Stomach (tissue), 9 donors: ENCODE measurements around the gene PECR. TPM values are rescaled to one million over a fixed set of nuclear protein-coding genes. Genes with fewer than 3 reads are reported as not detected.
"Not testable (repeated sequence)": the region's sequence is repeated elsewhere in the genome, so short reads cannot be mapped to it uniquely, and the experiment has no call there.

Source experiments
- DNase-seq, 2 donors: peaks; one replicate each; pipeline versions ENCODE4 v3.0.0 to v3.0.0-alpha.2; 2013 to 2019
- H3K27ac ChIP-seq, 5 donors: fragments of 200-600 bp in 4 of 5; sonication (generic) in 4 of 5; one replicate each; pipeline ENCODE4 v1.5.1; 2013 to 2019; ENCODE audit warnings: mild to moderate bottlenecking in 1 of 5, moderate library complexity in 1 of 5
- H3K27me3 ChIP-seq, 3 donors: fragments of 200-600 bp; sonication (generic); one replicate each; pipeline ENCODE4 v1.5.1; 2017 to 2019; ENCODE audit warnings: mixed run types in 1 of 3
- H3K36me3 ChIP-seq, 4 donors: fragments of 200-600 bp; sonication (generic); 1 replicate in 3 of 4; 2 replicates in 1 of 4; pipeline ENCODE4 v1.5.1; 2016 to 2019
- H3K4me1 ChIP-seq, 4 donors: fragments of 200-600 bp; sonication (generic); one replicate each; pipeline ENCODE4 v1.5.1; 2016 to 2019
- H3K4me3 ChIP-seq, 4 donors: fragments of 200-600 bp; sonication (generic) in 3 of 4; one replicate each; pipeline ENCODE4 v1.5.1; 2016 to 2019; ENCODE audit warnings: mild to moderate bottlenecking in 1 of 4
- H3K9me3 ChIP-seq, 4 donors: fragments of 200-600 bp; sonication (generic); one replicate each; pipeline ENCODE4 v1.5.1; 2016 to 2019
- CTCF ChIP-seq, 7 experiments: fragments of 450-650 bp in 4 of 7; fragments of 200-600 bp in 3 of 7; sonication (generic) in 3 of 7; IDR thresholded peaks; one replicate each; pipeline ENCODE4 v1.5.1; 2016 to 2019; ENCODE audit warnings: antibody characterized with exemption in 7 of 7, control low read depth in 2 of 7, mild to moderate bottlenecking in 1 of 7
- EP300 ChIP-seq: sonication (generic); formaldehyde crosslinking; IDR thresholded peaks from one replicate; pipeline ENCODE4 v1.6.1; 2017; ENCODE audit warnings: antibody characterized with exemption
- POLR2A ChIP-seq, 4 donors: fragments of 450-650 bp; IDR thresholded peaks; one replicate each; pipeline ENCODE4 v1.6.1; 2016; ENCODE audit warnings: antibody characterized with exemption in 4 of 4, control low read depth in 2 of 4, mild to moderate bottlenecking in 1 of 4, moderate library complexity in 1 of 4
- POLR2AphosphoS5 ChIP-seq, 3 donors: sonication (generic); formaldehyde crosslinking; IDR thresholded peaks; one replicate each; pipeline ENCODE4 v1.6.1; 2016; ENCODE audit warnings: antibody characterized with exemption in 3 of 3
- WGBS, 5 donors: extraction: QIAGEN DNeasy Blood & Tissue Kit in 3 of 5; methylation state at CpG; one replicate each; pipeline versions ENCODE4 v1.1.5 to v1.1.7; 2013 to 2018; 5-methylcytosine and 5-hydroxymethylcytosine counted together
- intact Hi-C: fragments of 100-400 bp; cut with DNase I; formaldehyde crosslinking; loops from one replicate; pipeline ENCODE4 v1.15.1; 2023; ENCODE audit warnings: low total_unique reads
- polyA plus RNA-seq, 3 donors: library from polyadenylated mRNA; stranded (reverse); fragments of 200-250 nt; gene quantifications; one replicate each; pipeline ENCODE4 v1.2.3, GENCODE V29; 2013
- total RNA-seq, 5 donors: library from RNA; depleted of rRNA; stranded (reverse); fragments of >200 nt; gene quantifications; one replicate each; pipeline versions ENCODE4 v1.1.0 to v1.2.3, GENCODE V29; 2014 to 2016
- donor health status: healthy with polysubstance abuse.
- donor health status: Bipolar disorder and iron deficiency.
- donor health status: healthy.

The PECR gene
- total and polyA plus RNA-seq, 8 donors, result 4.1 to 71.8 (median 6.2) TPM; not detected in 1

GRCh38 chr2:216083464-216084281 lies 2.1 kb upstream of the PECR start:
- no peak overlapping the region for H3K27ac ChIP-seq
- intact Hi-C loops, result no loop called here

GRCh38 chr2:216082805-216083204 lies 1.2 kb upstream of the PECR start:
- no peak for TF ChIP-seq POLR2AphosphoS5 (IDR thresholded peaks at IDR 0.05)
- TF ChIP-seq POLR2A (IDR thresholded peaks at IDR 0.05), result no peak
- TF ChIP-seq CTCF (IDR thresholded peaks at IDR 0.05), result no peak
- no peak for TF ChIP-seq EP300
- H3K36me3 ChIP-seq, result no peaks in the 10 kb centered on the region
- intact Hi-C loops, result no loop called here
- no peak overlapping the region for H3K27ac ChIP-seq
- peaks cover 5 to 44% (median 18%) of the 10 kb centered on the region in 4 donors for H3K4me1 ChIP-seq
- WGBS, 5 donors, result 68 to 81% (median 69%) methylated on average over 3 of the region's 3 CpGs
- H3K27me3 ChIP-seq, result no peaks in the 10 kb centered on the region
- no peaks in the 10 kb centered on the region for H3K9me3 ChIP-seq
- peak in 1 of 2 donors; percentile 46 for DNase-seq
- peak overlapping the region in 2 of 4 donors; percentile 83 to 90 for H3K4me3 ChIP-seq

More at GRCh38 chr2:216083464-216084281, 2.1 kb upstream of the PECR start:
- Histone ChIP-seq H3K4me3 (no peak overlapping the region), H3K4me1 (peaks cover 5 to 43% (median 18%) of the 10 kb centered on the region in 4 donors), H3K9me3 (no peaks in the 10 kb centered on the region), H3K36me3 (no peaks in the 10 kb centered on the region), H3K27me3 (no peaks in the 10 kb centered on the region)
- peak in 1 of 2 donors; percentile 62 for DNase-seq
- 84 to 90% (median 88%) methylated on average over 10 to 11 of the region's 11 CpGs for WGBS, 5 donors
- TF ChIP-seq CTCF (IDR thresholded peaks at IDR 0.05) (no peak), POLR2A (IDR thresholded peaks at IDR 0.05) (no peak), EP300 (no peak), POLR2AphosphoS5 (IDR thresholded peaks at IDR 0.05) (no peak)

- H3K4me3 ChIP-seq, result peak overlapping the region; percentile 60 to 90 (median 73)
- DNase-seq, result peak in 1 of 2 donors; percentile 14
- H3K4me1 ChIP-seq, result peaks cover 5 to 44% (median 18%) of the 10 kb centered on the region in 4 donors
- 10 to 16% (median 15%) methylated on average over 21 to 22 of the region's 22 CpGs for WGBS, 5 donors
- H3K27ac ChIP-seq, result peak overlapping the region in 4 of 5 donors; percentile 52 to 74 (median 62)
- intact Hi-C loops, result no loop called here
- no peaks in the 10 kb centered on the region for H3K9me3 ChIP-seq
- TF ChIP-seq CTCF (IDR thresholded peaks at IDR 0.05), result no peak
- TF ChIP-seq EP300, result no peak
- no peak for TF ChIP-seq POLR2AphosphoS5 (IDR thresholded peaks at IDR 0.05)
- no peak for TF ChIP-seq POLR2A (IDR thresholded peaks at IDR 0.05)
- no peaks in the 10 kb centered on the region for H3K27me3 ChIP-seq
- no peaks in the 10 kb centered on the region for H3K36me3 ChIP-seq
Measured at GRCh38 chr2:216082117-216082711, 605 bp upstream of the PECR start.

- no peak for DNase-seq
- Histone ChIP-seq H3K36me3 (no peaks in the 10 kb centered on the region), H3K27ac (peak overlapping the region in 4 of 5 donors; percentile 52 to 74 (median 62)), H3K9me3 (no peaks in the 10 kb centered on the region), H3K27me3 (no peaks in the 10 kb centered on the region), H3K4me3 (peak overlapping the region; percentile 60 to 90 (median 73)), H3K4me1 (peaks cover 5 to 47% (median 18%) of the 10 kb centered on the region in 4 donors)
- 5 to 27% (median 12%) methylated on average over 1 of the region's 1 CpG for WGBS, 5 donors
- intact Hi-C loops, result no loop called here
- TF ChIP-seq POLR2A (IDR thresholded peaks at IDR 0.05), result no peak
- no peak for TF ChIP-seq EP300
- no peak for TF ChIP-seq CTCF (IDR thresholded peaks at IDR 0.05)
- no peak for TF ChIP-seq POLR2AphosphoS5 (IDR thresholded peaks at IDR 0.05)
Measured at GRCh38 chr2:216081012-216081411, 597 bp downstream of the PECR start.

GRCh38 chr2:216080048-216080447 lies 1.6 kb downstream of the PECR start:
- H3K4me3 ChIP-seq, DNase-seq, H3K27me3 ChIP-seq, H3K36me3 ChIP-seq, intact Hi-C loops, H3K9me3 ChIP-seq, H3K27ac ChIP-seq: not testable (repeated sequence)
- 95 to 98% (median 98%) methylated on average over 10 of the region's 10 CpGs for WGBS, 5 donors
- peaks cover 5 to 53% (median 18%) of the 10 kb centered on the region in 4 donors for H3K4me1 ChIP-seq
